ENCODE data around the gene ZMYND10. TPM values are rescaled to one million over a fixed set of nuclear protein-coding genes. Genes with fewer than 3 reads are reported as not detected.

Gene ZMYND10
- total RNA-seq, 1 donor from 2014 or later: 0.39 TPM

DNA sequence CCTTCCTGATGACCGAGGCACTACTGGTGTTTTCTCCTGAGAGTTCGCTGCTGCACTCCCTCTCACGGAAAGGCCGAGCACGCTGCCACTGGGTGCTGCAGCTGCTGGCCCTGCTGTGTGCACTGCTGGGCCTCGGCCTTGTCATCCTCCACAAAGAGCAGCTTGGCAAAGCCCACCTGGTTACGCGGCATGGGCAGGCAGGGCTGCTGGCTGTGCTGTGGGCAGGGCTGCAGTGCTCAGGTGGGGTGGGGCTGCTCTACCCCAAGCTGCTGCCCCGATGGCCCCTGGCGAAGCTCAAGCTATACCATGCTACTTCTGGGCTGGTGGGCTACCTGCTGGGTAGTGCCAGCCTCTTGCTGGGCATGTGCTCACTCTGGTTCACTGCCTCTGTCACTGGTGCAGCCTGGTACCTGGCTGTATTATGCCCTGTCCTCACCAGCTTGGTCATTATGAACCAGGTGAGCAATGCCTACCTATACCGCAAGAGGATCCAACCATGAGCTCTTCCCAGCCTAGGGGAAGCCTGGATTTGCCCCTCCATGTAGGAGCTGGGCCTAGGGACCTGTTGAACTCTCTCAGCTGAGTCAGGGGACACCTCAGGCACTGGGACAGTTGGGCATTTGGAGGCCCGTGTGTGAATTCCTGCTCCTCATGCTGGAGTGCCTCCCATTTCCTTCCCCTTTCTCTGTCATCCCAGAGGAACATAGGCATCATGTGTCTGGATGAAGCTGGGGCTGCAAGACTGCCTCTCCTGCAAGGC, 7.9 kb upstream of the ZMYND10 start:
- no peak overlapping the region for H3K4me3 Mint-ChIP-seq (ENCODE audit: unreplicated experiment)
- H3K36me3 ChIP-seq (ENCODE audit: insufficient read depth, low read length): peaks cover 10% of the 10 kb centered on the region
- TF ChIP-seq EZH2 (IDR thresholded peaks at IDR 0.05; ENCODE audit: insufficient read depth, low read length): no peak
- TF ChIP-seq, protein P1, sequence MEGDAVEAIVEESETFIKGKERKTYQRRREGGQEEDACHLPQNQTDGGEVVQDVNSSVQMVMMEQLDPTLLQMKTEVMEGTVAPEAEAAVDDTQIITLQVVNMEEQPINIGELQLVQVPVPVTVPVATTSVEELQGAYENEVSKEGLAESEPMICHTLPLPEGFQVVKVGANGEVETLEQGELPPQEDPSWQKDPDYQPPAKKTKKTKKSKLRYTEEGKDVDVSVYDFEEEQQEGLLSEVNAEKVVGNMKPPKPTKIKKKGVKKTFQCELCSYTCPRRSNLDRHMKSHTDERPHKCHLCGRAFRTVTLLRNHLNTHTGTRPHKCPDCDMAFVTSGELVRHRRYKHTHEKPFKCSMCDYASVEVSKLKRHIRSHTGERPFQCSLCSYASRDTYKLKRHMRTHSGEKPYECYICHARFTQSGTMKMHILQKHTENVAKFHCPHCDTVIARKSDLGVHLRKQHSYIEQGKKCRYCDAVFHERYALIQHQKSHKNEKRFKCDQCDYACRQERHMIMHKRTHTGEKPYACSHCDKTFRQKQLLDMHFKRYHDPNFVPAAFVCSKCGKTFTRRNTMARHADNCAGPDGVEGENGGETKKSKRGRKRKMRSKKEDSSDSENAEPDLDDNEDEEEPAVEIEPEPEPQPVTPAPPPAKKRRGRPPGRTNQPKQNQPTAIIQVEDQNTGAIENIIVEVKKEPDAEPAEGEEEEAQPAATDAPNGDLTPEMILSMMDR (IDR thresholded peaks at IDR 0.05; ENCODE audit: insufficient read depth, low read depth, low read length): no peak

DNA sequence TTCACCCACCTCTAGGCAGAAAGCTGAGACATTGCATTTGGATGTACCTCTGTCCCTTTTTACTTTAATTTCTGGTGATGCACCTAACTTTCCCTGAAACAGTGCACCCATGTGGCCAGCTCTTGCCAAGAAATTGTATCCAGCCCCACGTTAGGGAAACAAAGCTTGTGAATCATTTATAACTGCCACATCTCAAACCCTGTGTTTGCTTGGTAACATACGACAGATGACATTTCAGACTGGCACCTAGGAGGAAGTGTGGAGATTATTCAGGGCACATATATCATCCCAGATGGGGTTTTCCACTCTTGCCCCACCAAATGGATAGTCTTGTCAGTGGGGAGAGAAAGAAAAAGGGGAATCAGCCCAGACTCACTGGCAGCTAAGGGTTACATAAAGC, 7.2 kb upstream of the ZMYND10 start:
- peaks cover 63% of the 10 kb centered on the region for H4K20me1 ChIP-seq (ENCODE audit: insufficient read depth, low read length)
- no peak overlapping the region for H2AFZ ChIP-seq (ENCODE audit: low read depth, low read length)
- H3K36me3 ChIP-seq (ENCODE audit: insufficient read depth, low read length): peaks cover 11% of the 10 kb centered on the region
- no peak overlapping the region for H3K4me3 Mint-ChIP-seq (ENCODE audit: unreplicated experiment)
- peaks cover 83% of the 10 kb centered on the region for H3K79me2 ChIP-seq (ENCODE audit: insufficient read depth, low read length)
- peaks cover 11% of the 10 kb centered on the region for H3K36me3 Mint-ChIP-seq (ENCODE audit: low read depth, unreplicated experiment)
- no peak overlapping the region for H3K4me2 ChIP-seq (ENCODE audit: low read length)
- H3K4me1 ChIP-seq (ENCODE audit: insufficient read depth, low read length): peaks cover 45% of the 10 kb centered on the region
- no peaks in the 10 kb centered on the region for H3K9me3 Mint-ChIP-seq (ENCODE audit: unreplicated experiment)
- H3K4me1 Mint-ChIP-seq (ENCODE audit: low read depth, unreplicated experiment): peaks cover 24% of the 10 kb centered on the region
- H3K27me3 Mint-ChIP-seq (ENCODE audit: low read depth, unreplicated experiment): no peaks in the 10 kb centered on the region
- FAIRE-seq: no peak
- H3K9ac ChIP-seq (ENCODE audit: low read length): no peak overlapping the region
- no peaks in the 10 kb centered on the region for H3K9me3 ChIP-seq (ENCODE audit: insufficient read depth, low read depth, low read length)
- peak overlapping the region; percentile 4 for H3K27ac ChIP-seq (ENCODE audit: low read depth, low read length)
- H3K4me3 ChIP-seq (ENCODE audit: insufficient read depth, low read depth, low read length): no peak overlapping the region
- H3K27me3 ChIP-seq (ENCODE audit: insufficient read depth, low read length): no peaks in the 10 kb centered on the region
- no peak overlapping the region for H3K27ac Mint-ChIP-seq (ENCODE audit: unreplicated experiment)
- DNase-seq (ENCODE audit: low read depth): no peak
- TF ChIP-seq, protein P1 (IDR thresholded peaks at IDR 0.05; ENCODE audit: insufficient read depth, low read depth, low read length): peak; percentile 28
- TF ChIP-seq EZH2 (IDR thresholded peaks at IDR 0.05; ENCODE audit: insufficient read depth, low read length): no peak

More for the DNA sequence above, 7.9 kb upstream of the ZMYND10 start:
- Histone ChIP-seq H3K4me3 (ENCODE audit: insufficient read depth, low read depth, low read length) (no peak overlapping the region), H3K4me1 (ENCODE audit: insufficient read depth, low read length) (peaks cover 51% of the 10 kb centered on the region), H2AFZ (ENCODE audit: low read depth, low read length) (no peak overlapping the region), H3K27ac (ENCODE audit: low read depth, low read length) (no peak overlapping the region), H3K9ac (ENCODE audit: low read length) (no peak overlapping the region), H3K4me2 (ENCODE audit: low read length) (no peak overlapping the region), H3K27me3 (ENCODE audit: insufficient read depth, low read length) (no peaks in the 10 kb centered on the region), H3K79me2 (ENCODE audit: insufficient read depth, low read length) (peaks cover 87% of the 10 kb centered on the region), H4K20me1 (ENCODE audit: insufficient read depth, low read length) (peaks cover 69% of the 10 kb centered on the region), H3K9me3 (ENCODE audit: insufficient read depth, low read depth, low read length) (no peaks in the 10 kb centered on the region)
- Mint-ChIP-seq H3K36me3 (ENCODE audit: low read depth, unreplicated experiment) (peaks cover 13% of the 10 kb centered on the region), H3K4me1 (ENCODE audit: low read depth, unreplicated experiment) (peaks cover 31% of the 10 kb centered on the region), H3K9me3 (ENCODE audit: unreplicated experiment) (no peaks in the 10 kb centered on the region), H3K27me3 (ENCODE audit: low read depth, unreplicated experiment) (no peaks in the 10 kb centered on the region), H3K27ac (ENCODE audit: unreplicated experiment) (no peak overlapping the region)
- FAIRE-seq (no peak), DNase-seq (ENCODE audit: low read depth) (no peak)

DNA sequence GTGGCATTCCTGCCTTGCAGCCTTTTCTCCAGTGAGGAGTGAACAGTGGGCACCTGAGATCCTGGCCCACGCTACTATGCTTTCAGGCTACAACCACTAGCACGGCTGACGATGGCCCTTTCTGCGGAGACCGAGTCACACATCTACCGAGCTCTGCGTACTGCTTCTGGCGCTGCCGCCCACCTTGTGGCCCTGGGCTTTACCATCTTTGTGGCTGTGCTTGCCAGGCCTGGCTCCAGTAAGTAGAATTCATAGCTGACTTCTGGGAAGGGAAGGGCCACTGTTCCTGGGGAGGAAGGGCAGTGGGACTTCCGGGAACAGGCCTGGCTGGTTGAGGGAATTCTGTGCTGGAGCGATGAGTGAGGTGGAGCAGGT, 5.8 kb upstream of the ZMYND10 start:
- FAIRE-seq (no peak), DNase-seq (ENCODE audit: low read depth) (no peak)
- H3K9me3 ChIP-seq (ENCODE audit: insufficient read depth, low read depth, low read length): no peaks in the 10 kb centered on the region
- peak overlapping the region; percentile 83 for H3K4me3 Mint-ChIP-seq (ENCODE audit: unreplicated experiment)
- H3K4me3 ChIP-seq (ENCODE audit: insufficient read depth, low read depth, low read length): peak overlapping the region; percentile 92
- peaks cover 10% of the 10 kb centered on the region for H3K4me1 Mint-ChIP-seq (ENCODE audit: low read depth, unreplicated experiment)
- H3K36me3 ChIP-seq (ENCODE audit: insufficient read depth, low read length): peaks cover 11% of the 10 kb centered on the region
- H3K9ac ChIP-seq (ENCODE audit: low read length): peak overlapping the region; percentile 85
- H3K9me3 Mint-ChIP-seq (ENCODE audit: unreplicated experiment): no peaks in the 10 kb centered on the region
- H3K79me2 ChIP-seq (ENCODE audit: insufficient read depth, low read length): peaks cover 68% of the 10 kb centered on the region
- no peaks in the 10 kb centered on the region for H3K27me3 Mint-ChIP-seq (ENCODE audit: low read depth, unreplicated experiment)
- H2AFZ ChIP-seq (ENCODE audit: low read depth, low read length): peak overlapping the region; percentile 98
- no peak overlapping the region for H3K27ac ChIP-seq (ENCODE audit: low read depth, low read length)
- H3K4me1 ChIP-seq (ENCODE audit: insufficient read depth, low read length): peaks cover 30% of the 10 kb centered on the region
- peak overlapping the region; percentile 100 for H3K4me2 ChIP-seq (ENCODE audit: low read length)
- H3K27me3 ChIP-seq (ENCODE audit: insufficient read depth, low read length): no peaks in the 10 kb centered on the region
- TF ChIP-seq EZH2 (IDR thresholded peaks at IDR 0.05; ENCODE audit: insufficient read depth, low read length): no peak
- TF ChIP-seq, protein P1 (IDR thresholded peaks at IDR 0.05; ENCODE audit: insufficient read depth, low read depth, low read length): no peak
- peak overlapping the region; percentile 80 for H3K27ac Mint-ChIP-seq (ENCODE audit: unreplicated experiment)
- peaks cover 11% of the 10 kb centered on the region for H3K36me3 Mint-ChIP-seq (ENCODE audit: low read depth, unreplicated experiment)
- H4K20me1 ChIP-seq (ENCODE audit: insufficient read depth, low read length): peaks cover 52% of the 10 kb centered on the region

Measured in astrocyte (in vitro differentiated cells and primary cell).